GM23248 (cell line): Measurements from ENCODE around the gene INTS15.

Experiments used
- EZH2 ChIP-seq: fragments of 200-600 bp; sonication (generic); IDR thresholded peaks from 2 replicates; pipeline ENCODE4 v1.6.1; 2018; ENCODE audit warnings: antibody characterized with exemption, mild to moderate bottlenecking; ENCODE audit not compliant: insufficient read depth, poor library complexity, severe bottlenecking
- EZH2phosphoT487 ChIP-seq: fragments of 200-600 bp; sonication (generic); IDR thresholded peaks from 2 replicates; pipeline ENCODE4 v1.6.1; 2018; ENCODE audit warnings: antibody characterized with exemption, moderate library complexity, mild to moderate bottlenecking, low read depth; ENCODE audit not compliant: insufficient read depth

- TF ChIP-seq EZH2phosphoT487 (no peak), EZH2 (no peak)
Measured at GRCh38 chr7:6567886-6568285, 21.9 kb upstream of the INTS15 start.
